HEK293 (cell line): ENCODE results near the gene ARHGAP6.

Experiments
- CTCF ChIA-PET: fragments of 350-600 bp; formaldehyde crosslinking; extraction: SDS; loops from one replicate; lab custom pipeline; 2021; ENCODE audit warnings: antibody characterized with exemption; lab: Yijun Ruan, JAX
- POLR2A ChIA-PET: fragments of 300-600 bp; formaldehyde crosslinking; extraction: SDS; loops from one replicate; lab custom pipeline; 2020; ENCODE audit warnings: antibody characterized with exemption, inconsistent platforms; lab: Yijun Ruan, JAX
- H3K27ac ChIP-seq: fragments of 200-500 bp; sonication (Bioruptor generic); 2 replicates; pipeline ENCODE4 v1.5.1; 2014; ENCODE audit warnings: low read depth, low read length, control low read depth, inconsistent platforms; ENCODE audit errors: extremely low read depth
- H3K36me3 ChIP-seq, 2 experiments: fragments of 200-500 bp in 1 of 2; sonication (Bioruptor generic) in 1 of 2; 1 replicate in 1 of 2; 2 replicates in 1 of 2; pipeline ENCODE4 v1.5.1; 2014 to 2017; ENCODE audit warnings: inconsistent platforms in 2 of 2, low read length in 2 of 2; ENCODE audit not compliant: control insufficient read depth in 2 of 2, insufficient read depth in 1 of 2
- H3K4me1 ChIP-seq: fragments of 200-500 bp; sonication (Bioruptor generic); 2 replicates; pipeline ENCODE4 v1.5.1; 2014; ENCODE audit warnings: mild to moderate bottlenecking, low read length, inconsistent platforms; ENCODE audit not compliant: control insufficient read depth, insufficient read depth
- H3K4me3 ChIP-seq: 2 replicates; pipeline ENCODE4 v1.5.1; 2011; ENCODE audit warnings: low read depth, mild to moderate bottlenecking, control low read depth, low read length, moderate library complexity
- H3K9me3 ChIP-seq: fragments of 200-500 bp; sonication (Bioruptor generic); 2 replicates; pipeline ENCODE4 v1.5.1; 2014; ENCODE audit warnings: low read depth, low read length, inconsistent platforms; ENCODE audit not compliant: control insufficient read depth, insufficient read depth
- OSR2 ChIP-seq: fragments of 450-650 bp; formaldehyde crosslinking; IDR thresholded peaks from 2 replicates; pipeline ENCODE4 v1.5.1; 2016; ENCODE audit warnings: missing biosample characterization, missing genetic modification characterization
- PATZ1 ChIP-seq: fragments of 450-650 bp; formaldehyde crosslinking; IDR thresholded peaks from 2 replicates; pipeline ENCODE4 v1.5.1; 2016; ENCODE audit warnings: missing biosample characterization, missing genetic modification characterization
- PBX3 ChIP-seq: sonication (generic); formaldehyde crosslinking; IDR thresholded peaks from 2 replicates; pipeline ENCODE4 v1.8.1; 2022; ENCODE audit warnings: mild to moderate bottlenecking, moderate library complexity, missing genetic modification reagents
- ZBTB11 ChIP-seq: fragments of 450-650 bp; formaldehyde crosslinking; conservative IDR thresholded peaks from 2 replicates; pipeline ENCODE4 v1.5.1; 2016; ENCODE audit warnings: low read depth, missing biosample characterization, missing genetic modification characterization
- ZBTB26 ChIP-seq: fragments of 450-650 bp; formaldehyde crosslinking; optimal IDR thresholded peaks from 2 replicates; pipeline ENCODE3; 2016; ENCODE audit warnings: missing biosample characterization, mild to moderate bottlenecking, missing genetic modification characterization
- ZBTB6 ChIP-seq: fragments of 450-650 bp; formaldehyde crosslinking; IDR thresholded peaks from 2 replicates; pipeline ENCODE4 v1.5.1; 2017; ENCODE audit warnings: missing biosample characterization, missing genetic modification characterization
- ZFHX2 ChIP-seq: fragments of 450-650 bp; formaldehyde crosslinking; conservative IDR thresholded peaks from 2 replicates; pipeline ENCODE4 v1.5.1; 2016; ENCODE audit warnings: missing biosample characterization, missing genetic modification characterization
- ZNF112 ChIP-seq: fragments of 450-650 bp; formaldehyde crosslinking; IDR thresholded peaks from 2 replicates; pipeline ENCODE4 v1.5.0; 2017; ENCODE audit warnings: missing biosample characterization, missing genetic modification characterization
- ZNF335 ChIP-seq: fragments of 450-650 bp; formaldehyde crosslinking; conservative IDR thresholded peaks from 2 replicates; pipeline ENCODE4 v1.5.1; 2016; ENCODE audit warnings: missing biosample characterization, missing genetic modification characterization
- ZNF341 ChIP-seq: fragments of 450-650 bp; formaldehyde crosslinking; IDR thresholded peaks from 2 replicates; pipeline ENCODE4; 2016; ENCODE audit warnings: low read depth, missing biosample characterization, missing genetic modification characterization
- ZNF449 ChIP-seq: fragments of 450-650 bp; formaldehyde crosslinking; IDR thresholded peaks from 2 replicates; pipeline ENCODE4 v1.5.1; 2017; ENCODE audit warnings: missing biosample characterization, mild to moderate bottlenecking, missing genetic modification characterization, moderate library complexity
- ZNF624 ChIP-seq: fragments of 450-650 bp; formaldehyde crosslinking; IDR thresholded peaks from 2 replicates; pipeline ENCODE4 v1.5.1; 2017; ENCODE audit warnings: missing biosample characterization, missing genetic modification characterization
- ZNF626 ChIP-seq: fragments of 450-650 bp; sonication (Bioruptor Pico); formaldehyde crosslinking; IDR thresholded peaks from 2 replicates; pipeline ENCODE4 v1.5.1; 2018; ENCODE audit warnings: missing biosample characterization, missing genetic modification characterization, inconsistent platforms
- ZNF692 ChIP-seq: fragments of 450-650 bp; formaldehyde crosslinking; IDR thresholded peaks from 2 replicates; pipeline ENCODE4 v1.5.1; 2016; ENCODE audit warnings: missing biosample characterization, missing genetic modification characterization
- ZSCAN30 ChIP-seq: fragments of 450-650 bp; IDR thresholded peaks from 2 replicates; pipeline ENCODE4 v1.5.1; 2018; ENCODE audit warnings: missing biosample characterization, mild to moderate bottlenecking, missing genetic modification characterization, moderate library complexity

ARHGAP6 gene

GRCh38 chrX:11113731-11114130 is 552.0 kb downstream of the ARHGAP6 start:
- Histone ChIP-seq H3K4me3 (no peak overlapping the region), H3K9me3 (no peaks in the 10 kb centered on the region)

GRCh38 chrX:11111947-11112346 is 553.8 kb downstream of the ARHGAP6 start:
- POLR2A ChIA-PET, result no interaction called here
- CTCF ChIA-PET, result no interaction called here
- H3K27ac ChIP-seq, result no peak overlapping the region

More at GRCh38 chrX:11113731-11114130, 552.0 kb downstream of the ARHGAP6 start:
- Histone ChIP-seq H3K27ac (no peak overlapping the region), H3K4me1 (no peaks in the 10 kb centered on the region), H3K36me3 (peaks cover 0 to 64% of the 10 kb centered on the region in 2 experiments; a peak in 2 of 3 replicates)
- ChIA-PET POLR2A (no interaction called here), CTCF (interaction anchor here (0.7 kb wide), 1 partner anchor 13 kb away, joined by 3 read pairs; no protein-coding TSS in a partner anchor)
- no peak for TF ChIP-seq ZNF449 (tag by site-specific recombination)
- TF ChIP-seq ZFHX2 (tag by site-specific recombination), result no peak
- no peak for TF ChIP-seq ZNF692

GRCh38 chrX:11111037-11111851 is 554.5 kb downstream of the ARHGAP6 start, which contains the start of gene HCCS:
HCCS (plus strand) TSS chrX:11111332; CDS start chrX:11112061, 729 bp downstream.
- Histone ChIP-seq H3K4me1 (no peaks in the 10 kb centered on the region), H3K36me3 (peaks cover 0 to 42% of the 10 kb centered on the region in 2 experiments; a peak in 1 of 3 replicates), H3K4me3 (peak within 1 kb of the TSS; percentile 89), H3K9me3 (no peaks in the 10 kb centered on the region), H3K27ac (peak within 1 kb of the TSS; percentile 51; the same call in 1 of the 2 replicates)
- POLR2A ChIA-PET, result no interaction called here
- CTCF ChIA-PET, result interaction anchor here (1.0 kb wide), 1 partner anchor 26 kb away, joined by 3 read pairs; no protein-coding TSS in a partner anchor
- TF ChIP-seq OSR2 (tag by site-specific recombination), result no peak
- peak; percentile 12 for TF ChIP-seq ZBTB26 (tag by site-specific recombination)
- TF ChIP-seq PATZ1 (tag by site-specific recombination), result 0 out of 2 replicates have a peak, but pooled peaks have one; percentile 27
- TF ChIP-seq ZBTB11 (tag by site-specific recombination), result peak; percentile 63
- 0 out of 2 replicates have a peak, but pooled peaks have one; percentile 51 for TF ChIP-seq ZSCAN30
- TF ChIP-seq ZNF335, result peak; percentile 40; the same call in 1 of the 2 replicates
- TF ChIP-seq ZNF341 (tag by site-specific recombination), result peak; percentile 82

More at GRCh38 chrX:11111947-11112346, 553.8 kb downstream of the ARHGAP6 start:
- Histone ChIP-seq H3K4me3 (peak overlapping the region; percentile 89), H3K9me3 (no peaks in the 10 kb centered on the region), H3K4me1 (no peaks in the 10 kb centered on the region), H3K36me3 (peaks cover 0 to 46% of the 10 kb centered on the region in 2 experiments; a peak in 1 of 3 replicates)
- no peak for TF ChIP-seq ZNF112 (tag by site-specific recombination)
- TF ChIP-seq ZNF626, result no peak
- TF ChIP-seq ZNF624 (tag by site-specific recombination), result no peak
- TF ChIP-seq PBX3 (CRISPR knock-in tag), result no peak
- TF ChIP-seq ZBTB6 (tag by site-specific recombination), result no peak
